NOMO-1 (cell line): Measurements from ENCODE around the gene TEDC1.
A peak's percentile ranks its signal among the peaks of the same experiment; 100 is the strongest.

Source experiments
- DNase-seq, 2 experiments: peaks; one replicate each; lab custom pipeline; 2025; ENCODE audit not compliant: unreplicated experiment in 2 of 2; lab: John Stamatoyannopoulos, UW

Gene TEDC1

GRCh38 chr14:105473033-105473676, 17.9 kb upstream of the TEDC1 start:
- no peak for DNase-seq

- DNase-seq, result peak; percentile 19 to 32
Measured at GRCh38 chr14:105473677-105474482, 17.2 kb upstream of the TEDC1 start.

- no peak for DNase-seq
Measured at GRCh38 chr14:105474483-105475268, 16.4 kb upstream of the TEDC1 start, which contains the start of gene CRIP2. Gene CRIP2, plus strand, starts transcription at chr14:105474821. Its CDS starts 42 bp downstream, at chr14:105474863.

- no peak for DNase-seq
Measured at GRCh38 chr14:105475269-105476096, 15.6 kb upstream of the TEDC1 start.

- no peak for DNase-seq
Measured at GRCh38 chr14:105476097-105476830, 14.8 kb upstream of the TEDC1 start.

GRCh38 chr14:105476831-105477659, 14.0 kb upstream of the TEDC1 start:
- no peak for DNase-seq

- peak; percentile 13 to 33 for DNase-seq
Measured at GRCh38 chr14:105477660-105478397, 13.2 kb upstream of the TEDC1 start.

GRCh38 chr14:105478398-105479251, 12.4 kb upstream of the TEDC1 start:
- no peak for DNase-seq

- DNase-seq, result no peak
Measured at GRCh38 chr14:105479431-105480158, 11.5 kb upstream of the TEDC1 start.

GRCh38 chr14:105480199-105480746, 10.8 kb upstream of the TEDC1 start:
- no peak for DNase-seq

- DNase-seq, result peak; percentile 81
Measured at GRCh38 chr14:105480807-105481801, 9.9 kb upstream of the TEDC1 start.

GRCh38 chr14:105481886-105482457, 9.1 kb upstream of the TEDC1 start:
- peak; percentile 91 to 94 for DNase-seq

GRCh38 chr14:105482486-105483110, 8.4 kb upstream of the TEDC1 start:
- no peak for DNase-seq

- DNase-seq, result no peak
Measured at GRCh38 chr14:105483300-105484068, 7.6 kb upstream of the TEDC1 start.
